Activated CD8-positive, alpha-beta memory T cell treated with anti-CD3 and anti-CD28 coated beads for 1 hour (primary cell): ENCODE measurements around the gene ZMYND15.
"Not testable (repeated sequence)": the region's sequence is repeated elsewhere in the genome, so short reads cannot be mapped to it uniquely, and the experiment has no call there.

ENCODE experiments used
- DNase-seq, 2 donors: peaks; one replicate each; pipeline ENCODE4 v3.0.0-alpha.2; 2020; ENCODE audit warnings: low read depth in 1 of 2; ENCODE audit errors: extremely low read depth in 1 of 2

Gene ZMYND15

GRCh38 chr17:4739122-4740024, at the start of gene ZMYND15, which contains the start of gene CXCL16:
Gene ZMYND15, plus strand, starts transcription at chr17:4739833. Its CDS starts 716 bp downstream, at chr17:4740549.
Gene CXCL16, minus strand, starts transcription at chr17:4739928. Its CDS starts 589 bp downstream, at chr17:4739339.
- peak; percentile 32 to 49 for DNase-seq

DNA sequence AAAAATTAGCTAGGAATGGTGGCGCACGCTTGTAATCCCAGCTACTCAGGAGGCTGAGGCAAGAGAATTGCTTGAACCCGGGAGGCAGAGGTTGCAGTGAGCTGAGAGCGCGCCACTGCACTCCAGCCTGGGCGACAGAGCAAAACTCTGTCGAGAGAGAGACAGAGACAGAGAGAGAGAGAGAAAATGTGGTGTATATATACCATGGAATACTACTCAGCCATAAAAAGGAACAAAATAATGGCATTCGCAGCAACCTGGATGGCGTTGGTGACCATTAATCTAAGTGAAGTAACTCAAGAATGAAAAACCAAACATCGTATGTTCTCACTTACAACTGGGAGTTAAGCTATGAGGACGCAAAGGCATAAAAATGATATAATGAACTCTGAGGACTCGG, 49.8 kb upstream of the ZMYND15 start:
- DNase-seq: not testable (repeated sequence)

DNA sequence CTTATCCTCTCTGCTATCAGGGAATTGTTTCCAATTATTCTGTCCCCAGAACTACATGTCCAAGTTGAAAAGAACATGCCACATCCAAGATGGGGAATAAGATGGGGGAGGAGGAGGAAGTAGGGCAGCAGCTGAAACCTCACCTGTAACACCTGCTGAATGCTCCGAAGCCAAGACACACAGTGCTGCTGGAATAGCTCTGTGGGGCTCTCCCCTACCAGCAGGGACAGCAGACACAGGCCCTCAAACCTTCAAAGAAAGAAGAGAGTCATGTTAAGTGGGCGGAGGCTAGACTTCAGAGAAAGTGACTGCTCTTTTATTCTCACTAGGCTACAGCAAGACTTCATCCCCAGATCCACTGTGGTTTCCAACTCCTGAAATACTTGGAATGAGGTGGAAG, 48.9 kb upstream of the ZMYND15 start:
- no peak for DNase-seq

DNA sequence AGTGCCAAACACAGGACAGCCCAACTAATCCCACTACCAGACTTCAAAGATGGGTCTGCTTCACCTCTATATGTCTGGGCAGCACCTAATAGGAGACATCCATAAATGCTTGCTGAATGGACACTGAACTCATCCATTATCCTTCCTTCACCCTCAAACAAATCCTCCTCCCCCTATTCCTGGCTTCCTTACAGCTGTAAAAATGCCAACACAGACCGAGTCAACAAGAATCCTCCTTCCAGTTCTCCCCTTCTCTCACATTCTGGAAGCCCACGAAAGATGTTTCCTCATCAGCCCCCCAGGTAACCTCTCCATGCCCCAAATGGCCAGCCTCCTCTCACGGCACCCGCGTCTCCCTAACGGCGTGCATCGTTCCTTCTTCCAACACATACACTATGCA, 47.9 kb upstream of the ZMYND15 start:
- no peak for DNase-seq

- DNase-seq: no peak
Observed at GRCh38 chr17:4693416-4693815, 46.2 kb upstream of the ZMYND15 start.

GRCh38 chr17:4696437-4696805, 43.2 kb upstream of the ZMYND15 start:
- DNase-seq: no peak

DNA sequence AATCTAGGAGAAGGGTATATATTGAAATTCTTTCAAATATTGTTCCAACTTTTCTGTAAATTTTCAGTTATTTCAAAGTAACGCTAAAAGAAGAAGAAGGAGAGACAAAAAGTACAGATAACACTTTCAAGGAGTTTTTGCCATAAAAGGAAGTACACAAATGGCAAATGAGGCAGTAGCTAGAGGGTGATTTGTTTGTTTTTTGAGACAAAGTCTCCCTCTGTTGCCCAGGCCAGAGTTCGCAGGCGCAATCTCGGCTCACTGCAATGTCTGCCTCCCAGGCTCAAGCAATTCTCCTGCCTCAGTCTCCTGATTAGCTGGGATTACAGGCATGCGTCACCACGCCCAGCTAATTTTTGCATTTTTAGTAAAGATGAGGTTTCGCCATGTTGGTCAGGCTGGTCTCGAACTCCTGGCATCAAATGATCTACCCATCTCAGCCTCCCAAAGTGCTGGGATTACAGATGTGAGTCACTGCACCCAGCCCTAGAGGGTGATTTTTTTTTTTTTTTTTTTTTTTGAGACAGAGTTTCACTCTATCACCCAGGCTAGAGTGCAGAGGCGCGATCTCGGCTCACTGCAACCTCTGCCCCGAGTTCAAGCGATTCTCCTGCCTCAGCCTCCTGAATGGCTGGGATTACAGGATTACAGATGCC, 40.1 kb upstream of the ZMYND15 start:
- not testable (repeated sequence) for DNase-seq

- no peak for DNase-seq
Observed at GRCh38 chr17:4701116-4701515, 38.5 kb upstream of the ZMYND15 start.

- DNase-seq: no peak
Observed at GRCh38 chr17:4703330-4703691, 36.3 kb upstream of the ZMYND15 start.

- DNase-seq: not testable (repeated sequence)
Observed at GRCh38 chr17:4704574-4704907, 35.1 kb upstream of the ZMYND15 start.

GRCh38 chr17:4704991-4705390, 34.6 kb upstream of the ZMYND15 start:
- no peak for DNase-seq

GRCh38 chr17:4706121-4706520, 33.5 kb upstream of the ZMYND15 start:
- no peak for DNase-seq

DNA sequence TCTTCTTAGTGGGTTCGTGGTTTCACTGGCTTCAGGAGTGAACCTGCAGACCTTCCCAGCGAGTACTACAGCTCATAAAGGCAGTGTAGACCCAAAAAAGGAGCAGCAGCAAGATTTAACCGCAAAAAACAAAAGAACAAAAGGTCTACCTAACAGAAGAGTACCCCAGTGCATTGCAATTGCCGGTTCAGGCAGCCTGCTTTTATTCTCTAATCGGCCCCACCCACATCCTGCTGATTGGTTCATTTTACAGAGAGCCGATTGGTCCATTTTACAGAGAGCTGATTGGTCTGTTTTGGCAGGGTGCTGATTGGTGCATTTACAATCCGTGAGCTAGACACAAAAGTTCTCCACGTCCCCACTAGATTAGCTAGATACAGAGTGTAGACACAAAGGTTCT, 31.2 kb upstream of the ZMYND15 start:
- DNase-seq: no peak

DNA sequence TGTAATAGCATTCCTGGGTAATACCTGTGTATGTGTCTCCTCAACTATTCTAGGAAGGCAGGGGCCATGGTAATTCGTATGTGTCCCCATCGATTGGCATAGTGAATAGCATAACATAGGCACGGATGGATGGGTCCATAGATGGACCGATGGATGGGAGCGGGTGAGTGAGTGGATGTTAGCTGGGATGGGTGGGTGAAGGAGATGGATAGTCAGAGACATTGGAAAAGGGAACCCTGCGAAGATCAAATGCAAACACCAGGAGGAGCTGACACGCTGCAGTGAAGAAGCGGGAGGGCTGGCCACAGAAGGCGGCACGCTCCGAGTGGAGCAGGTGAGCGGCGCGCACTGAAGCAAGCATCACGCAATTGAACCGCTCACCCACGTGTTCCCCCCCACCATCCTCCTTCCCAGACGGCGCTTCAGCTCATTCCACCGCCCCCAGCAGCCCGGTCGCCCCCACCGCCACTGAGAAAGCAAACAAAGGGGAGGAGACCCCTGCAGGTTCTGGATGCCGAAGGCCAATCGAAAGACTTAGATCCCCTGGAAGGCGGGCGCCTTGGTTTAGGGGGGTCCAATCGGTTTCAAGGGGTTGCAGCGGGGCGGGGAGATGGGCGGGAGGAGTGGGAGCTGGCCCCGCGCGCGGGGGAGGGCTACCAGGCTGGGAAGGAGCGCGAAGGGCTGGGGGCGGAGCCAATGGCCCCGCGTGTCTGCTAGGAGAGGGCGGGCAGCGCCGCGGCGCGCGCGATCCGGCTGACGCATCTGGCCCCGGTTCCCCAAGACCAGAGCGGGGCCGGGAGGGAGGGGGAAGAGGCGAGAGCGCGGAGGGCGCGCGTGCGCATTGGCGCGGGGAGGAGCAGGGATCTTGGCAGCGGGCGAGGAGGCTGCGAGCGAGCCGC, 29.6 kb upstream of the ZMYND15 start, which contains the start of gene ARRB2:
Gene ARRB2, plus strand, starts transcription at position 839 of the 899 bp plus-strand sequence. CDS start 90 bp downstream, outside the sequence.
- DNase-seq: peak; percentile 96 to 98

GRCh38 chr17:4710693-4711634, 28.7 kb upstream of the ZMYND15 start:
- peak in 1 of 2 donors; percentile 25 for DNase-seq

DNA sequence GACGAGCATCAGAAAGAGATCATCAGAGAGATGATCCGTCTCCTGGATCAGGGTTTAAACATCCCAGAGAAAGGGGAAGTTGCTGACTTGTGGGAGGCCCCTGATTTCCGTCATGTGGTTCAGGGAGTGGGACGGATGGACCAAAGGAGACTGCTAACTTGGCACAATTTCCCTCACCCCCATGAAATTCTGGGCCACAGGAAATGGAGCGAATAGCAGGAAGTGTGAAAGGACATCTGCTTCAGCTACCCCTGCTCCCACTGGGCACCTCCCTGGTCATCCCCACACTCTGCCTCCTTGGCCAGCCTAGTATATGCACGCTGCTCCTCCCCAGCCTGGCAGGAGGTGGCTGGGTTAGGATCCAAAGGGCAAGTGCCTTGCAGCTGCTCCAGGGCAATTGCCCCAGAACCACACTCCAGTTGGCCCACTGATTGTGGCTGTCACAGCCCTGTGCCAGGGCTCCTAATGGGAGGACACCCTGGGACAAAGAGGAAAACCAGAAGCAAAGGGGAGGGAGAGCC, 27.9 kb upstream of the ZMYND15 start:
- DNase-seq: no peak

- no peak for DNase-seq
Observed at GRCh38 chr17:4712526-4712925, 27.1 kb upstream of the ZMYND15 start.

GRCh38 chr17:4714340-4715062, 25.1 kb upstream of the ZMYND15 start:
- not testable (repeated sequence) for DNase-seq
